Uterus (tissue), 2 donors: ENCODE measurements around the gene NPTX1.

Experiments
- POLR2A ChIP-seq, 2 donors: fragments of 450-650 bp; IDR thresholded peaks; one replicate each; pipeline ENCODE4 v1.6.1; 2016; ENCODE audit warnings: antibody characterized with exemption in 2 of 2, mild to moderate bottlenecking in 1 of 2, moderate library complexity in 1 of 2
- TF ChIP-seq, protein P1 (sequence below), 4 experiments: fragments of 200-600 bp in 2 of 4; fragments of 450-650 bp in 2 of 4; sonication (generic) in 2 of 4; IDR thresholded peaks; one replicate each; pipeline ENCODE4 v1.5.1; 2016 to 2019; ENCODE audit warnings: antibody characterized with exemption in 4 of 4, mild to moderate bottlenecking in 2 of 4, moderate library complexity in 1 of 4

DNA sequence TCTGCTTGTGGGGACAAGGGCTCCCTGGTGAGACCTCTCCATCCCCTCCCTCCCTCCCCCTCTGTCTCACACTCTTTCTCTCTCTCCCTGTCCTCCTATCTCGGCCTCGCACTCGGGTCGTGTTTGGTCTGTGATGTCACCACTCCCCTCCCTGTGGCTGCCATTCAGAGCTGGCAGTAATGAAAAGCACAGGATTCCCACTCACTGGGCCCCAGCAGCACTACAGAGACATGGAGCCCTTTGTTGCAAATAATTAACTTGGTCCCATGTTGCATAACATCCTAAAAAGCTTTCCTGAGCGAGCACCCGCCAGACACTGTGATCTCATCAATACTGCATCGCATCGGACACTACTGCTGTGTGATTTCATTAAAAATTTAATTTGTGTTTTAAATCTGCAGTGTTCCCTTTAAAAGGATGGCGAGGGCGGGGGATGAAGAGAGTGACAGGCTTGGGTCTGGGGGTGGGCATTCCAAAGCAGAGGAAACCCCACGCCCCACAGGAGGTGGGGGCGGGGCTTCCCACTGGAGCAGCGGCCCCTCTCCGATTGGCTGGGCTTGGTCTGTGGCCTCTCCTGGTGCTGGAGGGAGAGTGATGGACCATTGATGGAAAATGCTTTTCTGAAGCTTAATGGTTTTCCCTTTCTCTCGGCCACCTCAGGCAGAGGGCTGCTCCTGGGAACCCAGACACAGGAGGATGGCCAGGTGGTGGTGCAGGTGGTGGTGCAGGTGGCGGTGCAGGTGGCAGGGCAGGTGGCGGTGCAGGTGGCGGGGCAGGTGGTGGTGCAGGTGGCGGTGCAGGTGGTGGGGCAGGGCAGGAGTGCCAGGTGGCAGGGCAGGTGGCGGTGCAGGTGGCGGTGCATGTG, 15.3 kb upstream of the NPTX1 start:
- TF ChIP-seq, protein P1, sequence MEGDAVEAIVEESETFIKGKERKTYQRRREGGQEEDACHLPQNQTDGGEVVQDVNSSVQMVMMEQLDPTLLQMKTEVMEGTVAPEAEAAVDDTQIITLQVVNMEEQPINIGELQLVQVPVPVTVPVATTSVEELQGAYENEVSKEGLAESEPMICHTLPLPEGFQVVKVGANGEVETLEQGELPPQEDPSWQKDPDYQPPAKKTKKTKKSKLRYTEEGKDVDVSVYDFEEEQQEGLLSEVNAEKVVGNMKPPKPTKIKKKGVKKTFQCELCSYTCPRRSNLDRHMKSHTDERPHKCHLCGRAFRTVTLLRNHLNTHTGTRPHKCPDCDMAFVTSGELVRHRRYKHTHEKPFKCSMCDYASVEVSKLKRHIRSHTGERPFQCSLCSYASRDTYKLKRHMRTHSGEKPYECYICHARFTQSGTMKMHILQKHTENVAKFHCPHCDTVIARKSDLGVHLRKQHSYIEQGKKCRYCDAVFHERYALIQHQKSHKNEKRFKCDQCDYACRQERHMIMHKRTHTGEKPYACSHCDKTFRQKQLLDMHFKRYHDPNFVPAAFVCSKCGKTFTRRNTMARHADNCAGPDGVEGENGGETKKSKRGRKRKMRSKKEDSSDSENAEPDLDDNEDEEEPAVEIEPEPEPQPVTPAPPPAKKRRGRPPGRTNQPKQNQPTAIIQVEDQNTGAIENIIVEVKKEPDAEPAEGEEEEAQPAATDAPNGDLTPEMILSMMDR (IDR thresholded peaks at IDR 0.05), result no peak
- TF ChIP-seq POLR2A (IDR thresholded peaks at IDR 0.05), result no peak
